ENCODE measurements around the gene PRKAR1A.

The PRKAR1A gene

GRCh38 chr17:68599552-68600066 is 87.4 kb downstream of the PRKAR1A start:
- no peak for DNase-seq (ENCODE audit: low read depth, low spot score)

GRCh38 chr17:68600067-68600930 is 88.1 kb downstream of the PRKAR1A start:
- no peak for DNase-seq (ENCODE audit: low read depth, low spot score)
